ENCODE measurements around the gene ATXN10. TPM values are rescaled to one million over a fixed set of nuclear protein-coding genes. Genes with fewer than 3 reads are reported as not detected.

ATXN10 gene
- total RNA-seq, 1 donor from 2014 or later, result 106 TPM

DNA sequence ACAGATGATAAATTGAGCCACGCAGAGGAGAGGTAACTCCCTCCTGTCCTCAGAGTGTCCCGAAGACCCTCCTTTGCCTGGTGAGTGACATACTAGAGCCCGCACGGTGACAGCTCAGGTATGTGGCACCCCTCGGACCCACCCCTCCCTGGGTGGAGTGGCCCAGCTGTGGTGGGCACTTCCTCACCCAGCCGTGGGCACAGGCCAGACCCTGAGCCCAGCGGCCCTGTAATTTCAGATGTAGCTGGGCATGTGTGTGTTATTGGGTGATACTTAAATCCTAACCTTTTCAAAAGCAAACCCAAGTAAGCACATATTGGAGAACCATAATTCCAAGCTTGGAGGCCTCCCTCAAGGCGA lies 212.2 kb downstream of the ATXN10 start:
- no peaks in the 10 kb centered on the region for H3K9me3 ChIP-seq
- no peaks in the 10 kb centered on the region for H3K36me3 ChIP-seq
- DNase-seq (no peak), ATAC-seq (no peak)
- no peak overlapping the region for H3K4me3 ChIP-seq
- H3K27me3 ChIP-seq (ENCODE audit: low read depth), result peaks cover 60% of the 10 kb centered on the region
- H3K4me1 ChIP-seq, result peaks cover 6% of the 10 kb centered on the region
- intact Hi-C loops (cut with DNase I), result no loop called here
- no peak overlapping the region for H3K27ac ChIP-seq
- TF ChIP-seq, protein P1, sequence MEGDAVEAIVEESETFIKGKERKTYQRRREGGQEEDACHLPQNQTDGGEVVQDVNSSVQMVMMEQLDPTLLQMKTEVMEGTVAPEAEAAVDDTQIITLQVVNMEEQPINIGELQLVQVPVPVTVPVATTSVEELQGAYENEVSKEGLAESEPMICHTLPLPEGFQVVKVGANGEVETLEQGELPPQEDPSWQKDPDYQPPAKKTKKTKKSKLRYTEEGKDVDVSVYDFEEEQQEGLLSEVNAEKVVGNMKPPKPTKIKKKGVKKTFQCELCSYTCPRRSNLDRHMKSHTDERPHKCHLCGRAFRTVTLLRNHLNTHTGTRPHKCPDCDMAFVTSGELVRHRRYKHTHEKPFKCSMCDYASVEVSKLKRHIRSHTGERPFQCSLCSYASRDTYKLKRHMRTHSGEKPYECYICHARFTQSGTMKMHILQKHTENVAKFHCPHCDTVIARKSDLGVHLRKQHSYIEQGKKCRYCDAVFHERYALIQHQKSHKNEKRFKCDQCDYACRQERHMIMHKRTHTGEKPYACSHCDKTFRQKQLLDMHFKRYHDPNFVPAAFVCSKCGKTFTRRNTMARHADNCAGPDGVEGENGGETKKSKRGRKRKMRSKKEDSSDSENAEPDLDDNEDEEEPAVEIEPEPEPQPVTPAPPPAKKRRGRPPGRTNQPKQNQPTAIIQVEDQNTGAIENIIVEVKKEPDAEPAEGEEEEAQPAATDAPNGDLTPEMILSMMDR (IDR thresholded peaks at IDR 0.05), result no peak

DNA sequence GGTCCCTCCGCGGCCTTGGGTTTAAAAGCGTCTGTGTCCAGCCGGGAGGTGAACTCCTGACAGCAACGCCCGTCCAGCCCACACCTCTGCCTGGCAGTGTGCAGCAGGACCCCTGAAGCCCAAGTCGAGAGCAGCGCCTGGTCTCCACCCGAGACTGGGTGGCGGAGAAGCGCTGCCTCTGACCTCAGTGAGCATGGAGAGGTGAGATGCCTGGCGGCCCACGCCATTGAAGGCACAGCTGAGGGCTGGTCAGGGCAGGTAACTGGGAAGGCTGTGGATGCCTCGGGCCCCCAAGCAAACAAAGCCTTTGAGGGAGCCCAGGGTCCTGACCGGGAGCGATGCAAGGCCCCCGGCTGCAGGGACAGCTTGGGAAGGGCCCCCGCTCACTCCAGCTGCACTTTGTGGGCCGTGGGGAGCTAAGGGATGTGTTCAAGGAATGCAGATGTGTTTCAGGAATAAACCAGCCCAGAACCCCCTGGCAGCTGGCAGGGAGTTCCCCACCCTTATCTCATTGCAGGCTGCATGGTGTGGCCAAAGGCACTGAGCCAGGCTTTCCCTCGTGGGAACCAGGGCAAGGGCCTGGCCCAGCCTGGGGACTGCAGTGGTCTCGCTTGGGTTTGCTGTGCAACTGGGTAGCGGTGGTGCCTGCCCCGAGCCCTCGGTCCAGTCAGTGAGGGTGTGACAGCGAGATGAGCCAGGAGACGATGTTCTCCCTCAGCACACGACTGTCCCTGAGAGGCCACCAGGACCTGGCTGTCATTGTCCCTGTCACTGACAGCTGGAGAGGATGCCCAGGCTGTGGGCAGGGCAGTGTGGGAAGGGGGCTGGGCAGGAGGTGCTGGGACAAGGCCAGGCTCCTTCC lies 212.8 kb downstream of the ATXN10 start:
- intact Hi-C loops (cut with DNase I), result no loop called here
- Histone ChIP-seq H3K36me3 (no peaks in the 10 kb centered on the region), H3K4me3 (no peak overlapping the region), H3K9me3 (no peaks in the 10 kb centered on the region), H3K27me3 (ENCODE audit: low read depth) (peaks cover 61% of the 10 kb centered on the region), H3K4me1 (peaks cover 6% of the 10 kb centered on the region), H3K27ac (no peak overlapping the region)
- ATAC-seq (no peak), DNase-seq (peak; percentile 40)
- TF ChIP-seq, protein P1 (IDR thresholded peaks at IDR 0.05), result no peak

GRCh38 chr22:45885171-45885840 lies 213.7 kb downstream of the ATXN10 start:
- intact Hi-C loops (cut with DNase I), result no loop called here
- DNase-seq (peak; percentile 22), ATAC-seq (no peak)
- no peak overlapping the region for H3K4me3 ChIP-seq
- no peaks in the 10 kb centered on the region for H3K9me3 ChIP-seq
- H3K27ac ChIP-seq, result no peak overlapping the region
- peaks cover 62% of the 10 kb centered on the region for H3K27me3 ChIP-seq (ENCODE audit: low read depth)
- no peaks in the 10 kb centered on the region for H3K36me3 ChIP-seq
- peaks cover 6% of the 10 kb centered on the region for H3K4me1 ChIP-seq
- TF ChIP-seq, protein P1 (IDR thresholded peaks at IDR 0.05), result no peak

GRCh38 chr22:45885941-45886395 lies 214.3 kb downstream of the ATXN10 start:
- Histone ChIP-seq H3K27me3 (ENCODE audit: low read depth) (peaks cover 55% of the 10 kb centered on the region), H3K9me3 (no peaks in the 10 kb centered on the region), H3K4me1 (peaks cover under 1% of the 10 kb centered on the region), H3K27ac (no peak overlapping the region), H3K4me3 (no peak overlapping the region), H3K36me3 (no peaks in the 10 kb centered on the region)
- ATAC-seq (no peak), DNase-seq (peak; percentile 36)
- intact Hi-C loops (cut with DNase I), result no loop called here
- TF ChIP-seq, protein P1 (IDR thresholded peaks at IDR 0.05), result no peak

DNA sequence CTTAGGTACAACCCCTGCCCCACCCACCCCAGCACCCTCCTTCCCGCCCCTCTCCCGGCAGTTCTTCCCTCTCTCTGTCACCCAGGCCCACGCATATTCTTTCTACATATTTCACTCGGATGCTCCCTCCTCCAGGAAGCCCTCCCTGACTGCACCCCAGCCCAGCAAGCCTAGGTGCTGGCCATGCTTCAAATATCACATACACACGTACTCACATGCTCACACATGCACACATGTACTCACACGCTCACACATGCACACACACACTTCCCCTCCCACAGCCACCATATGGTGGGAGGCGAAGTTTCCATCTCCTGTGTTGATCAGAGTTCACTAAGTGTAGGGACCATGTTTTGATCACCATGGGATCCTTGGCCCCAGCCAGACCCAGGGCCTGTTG lies 214.9 kb downstream of the ATXN10 start:
- Histone ChIP-seq H3K27me3 (ENCODE audit: low read depth) (peaks cover 52% of the 10 kb centered on the region), H3K9me3 (no peaks in the 10 kb centered on the region), H3K27ac (no peak overlapping the region), H3K4me1 (no peaks in the 10 kb centered on the region), H3K4me3 (no peak overlapping the region), H3K36me3 (no peaks in the 10 kb centered on the region)
- no peak for DNase-seq
- intact Hi-C loops (cut with DNase I), result no loop called here
- TF ChIP-seq, protein P1 (IDR thresholded peaks at IDR 0.05), result no peak
- no peak for ATAC-seq

Measured in lower lobe of right lung (tissue), 2 donors.